OCI-M2 (cell line): ENCODE data around the gene CLRN1.

ENCODE experiments used
- DNase-seq: peaks from one replicate; lab custom pipeline; 2025; ENCODE audit not compliant: unreplicated experiment; lab: John Stamatoyannopoulos, UW

CLRN1 gene

GRCh38 chr3:150978566-150979148, 6.1 kb upstream of the CLRN1 start:
- DNase-seq, result no peak

GRCh38 chr3:150975992-150976368, 3.5 kb upstream of the CLRN1 start:
- no peak for DNase-seq

- no peak for DNase-seq
Measured at GRCh38 chr3:150975086-150975991, 2.8 kb upstream of the CLRN1 start.

GRCh38 chr3:150970665-150971324, 1.7 kb downstream of the CLRN1 start:
- no peak for DNase-seq

- DNase-seq, result no peak
Measured at GRCh38 chr3:150968341-150969035, 4.0 kb downstream of the CLRN1 start.

GRCh38 chr3:150965436-150965835, 7.1 kb downstream of the CLRN1 start:
- DNase-seq, result no peak

GRCh38 chr3:150961949-150962348, 10.6 kb downstream of the CLRN1 start:
- DNase-seq, result no peak

GRCh38 chr3:150960708-150961684, 11.5 kb downstream of the CLRN1 start:
- DNase-seq, result no peak

GRCh38 chr3:150958683-150959082, 13.8 kb downstream of the CLRN1 start:
- DNase-seq, result no peak

GRCh38 chr3:150956376-150956775, 16.2 kb downstream of the CLRN1 start:
- DNase-seq, result no peak

GRCh38 chr3:150951923-150952322, 20.6 kb downstream of the CLRN1 start:
- DNase-seq, result no peak

- no peak for DNase-seq
Measured at GRCh38 chr3:150945226-150946032, 27.1 kb downstream of the CLRN1 start.

- no peak for DNase-seq
Measured at GRCh38 chr3:150942221-150942620, 30.3 kb downstream of the CLRN1 start.

GRCh38 chr3:150936693-150937092, 35.8 kb downstream of the CLRN1 start:
- no peak for DNase-seq

- no peak for DNase-seq
Measured at GRCh38 chr3:150933473-150933995, 39.0 kb downstream of the CLRN1 start.

- no peak for DNase-seq
Measured at GRCh38 chr3:150931745-150932144, 40.8 kb downstream of the CLRN1 start.

- DNase-seq, result no peak
Measured at GRCh38 chr3:150930839-150931238, 41.7 kb downstream of the CLRN1 start.

GRCh38 chr3:150928234-150928633, 44.3 kb downstream of the CLRN1 start:
- no peak for DNase-seq

- no peak for DNase-seq
Measured at GRCh38 chr3:150926328-150926727, 46.2 kb downstream of the CLRN1 start.
